ENCODE data around the gene ZNF132.

ZNF132 gene

DNA sequence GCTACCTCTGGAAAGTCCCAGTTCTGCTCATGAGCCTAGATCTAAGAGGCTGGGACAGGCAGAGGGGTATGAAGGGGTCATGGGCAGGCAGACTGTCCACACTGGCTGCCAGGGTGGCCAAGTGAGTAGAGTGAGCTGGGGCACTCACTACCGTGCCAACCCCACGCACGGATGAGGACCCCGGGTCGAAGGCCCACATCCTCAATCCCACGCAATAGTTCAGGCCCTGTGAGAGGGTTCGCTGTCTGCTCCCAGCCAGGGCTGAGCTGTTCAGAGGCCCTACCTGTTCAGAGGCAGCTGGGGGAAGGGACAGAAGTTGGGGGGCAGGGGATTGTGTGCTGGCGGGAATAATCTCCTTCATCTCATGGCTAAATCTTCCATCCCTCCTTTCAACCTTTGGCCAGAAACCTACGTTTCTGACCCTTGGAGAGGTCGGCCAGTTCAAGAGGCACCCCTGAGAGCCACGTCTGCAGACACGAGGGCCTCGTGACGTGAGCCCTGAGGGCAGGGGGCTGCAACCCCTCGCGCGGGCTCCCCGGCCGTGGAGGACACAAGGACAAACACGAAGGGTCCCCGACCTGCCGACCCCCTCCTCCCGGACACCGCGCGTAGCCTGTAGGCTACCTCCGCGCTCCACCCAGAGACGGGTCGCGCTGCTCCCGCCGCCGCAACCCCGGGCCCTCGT lies 53.9 kb downstream of the ZNF132 start:
- DNase-seq: no peak

DNA sequence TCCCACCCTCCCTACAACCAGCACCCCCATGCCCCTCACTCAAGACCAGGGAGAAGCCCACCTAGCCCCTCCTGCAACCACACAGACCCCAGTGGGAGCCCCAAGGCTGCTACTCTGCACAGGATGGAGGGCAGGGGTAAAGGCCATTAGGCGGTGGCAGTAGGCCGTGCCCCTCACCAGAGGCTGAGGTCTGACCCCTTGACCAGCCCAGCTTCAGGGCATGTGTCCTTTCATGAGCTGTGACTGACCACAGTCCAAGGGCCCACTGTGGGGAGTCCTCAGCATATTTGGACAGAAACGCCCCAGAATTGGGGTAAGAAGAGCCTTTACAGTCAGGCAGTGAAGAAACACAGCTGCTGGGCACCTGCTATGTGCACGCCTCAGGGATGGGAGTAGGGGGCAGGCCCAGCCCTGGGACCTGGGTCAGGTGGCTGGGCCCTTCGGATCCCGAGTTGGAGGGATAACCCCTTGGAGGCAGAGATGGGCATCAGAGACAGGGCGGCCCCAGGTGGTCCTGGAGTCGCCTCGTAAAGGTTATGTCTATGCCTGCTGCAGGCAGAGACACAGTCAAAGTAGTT lies 54.6 kb downstream of the ZNF132 start:
- DNase-seq: no peak

- DNase-seq: no peak
Observed at GRCh38 chr19:58382997-58383603, 56.9 kb downstream of the ZNF132 start.

Data from RPMI8226 (cell line).